ENCODE data around the gene ZNF160.

ZNF160 gene

GRCh38 chr19:53094754-53095575, 8.3 kb downstream of the ZNF160 start:
- DNase-seq (ENCODE audit: low read depth, low spot score) = no peak
- no peak overlapping the region for H3K27ac ChIP-seq

GRCh38 chr19:53092723-53093122, 10.5 kb downstream of the ZNF160 start:
- no peak overlapping the region for H3K27ac ChIP-seq
- DNase-seq (ENCODE audit: low read depth, low spot score) = no peak

GRCh38 chr19:53091413-53092254, 11.6 kb downstream of the ZNF160 start:
- H3K27ac ChIP-seq = no peak overlapping the region
- DNase-seq (ENCODE audit: low read depth, low spot score) = no peak

- no peak overlapping the region for H3K27ac ChIP-seq
- DNase-seq (ENCODE audit: low read depth, low spot score) = no peak
Observed at GRCh38 chr19:53088091-53088490, 15.1 kb downstream of the ZNF160 start.

GRCh38 chr19:53086949-53087348, 16.3 kb downstream of the ZNF160 start:
- no peak for DNase-seq (ENCODE audit: low read depth, low spot score)
- H3K27ac ChIP-seq = no peak overlapping the region

GRCh38 chr19:53085496-53085895, 17.7 kb downstream of the ZNF160 start:
- DNase-seq (ENCODE audit: low read depth, low spot score) = no peak
- H3K27ac ChIP-seq = no peak overlapping the region

GRCh38 chr19:53082929-53083328, 20.3 kb downstream of the ZNF160 start:
- no peak overlapping the region for H3K27ac ChIP-seq
- no peak for DNase-seq (ENCODE audit: low read depth, low spot score)

- DNase-seq (ENCODE audit: low read depth, low spot score) = no peak
- H3K27ac ChIP-seq = no peak overlapping the region
Observed at GRCh38 chr19:53079313-53079924, 23.8 kb downstream of the ZNF160 start.

- no peak overlapping the region for H3K27ac ChIP-seq
- DNase-seq (ENCODE audit: low read depth, low spot score) = no peak
Observed at GRCh38 chr19:53078668-53079067, 24.6 kb downstream of the ZNF160 start.

- DNase-seq (ENCODE audit: low read depth, low spot score) = no peak
- H3K27ac ChIP-seq = no peak overlapping the region
Observed at GRCh38 chr19:53076984-53077383, 26.2 kb downstream of the ZNF160 start.

- DNase-seq (ENCODE audit: low read depth, low spot score) = no peak
- H3K27ac ChIP-seq = no peak overlapping the region
Observed at GRCh38 chr19:53068834-53069233, 34.4 kb downstream of the ZNF160 start.

- H3K27ac ChIP-seq = no peak overlapping the region
- no peak for DNase-seq (ENCODE audit: low read depth, low spot score)
Observed at GRCh38 chr19:53068199-53068598, 35.0 kb downstream of the ZNF160 start.

GRCh38 chr19:53057904-53058580, 45.2 kb downstream of the ZNF160 start:
- no peak overlapping the region for H3K27ac ChIP-seq
- no peak for DNase-seq (ENCODE audit: low read depth, low spot score)

GRCh38 chr19:53055117-53055516, 48.1 kb downstream of the ZNF160 start:
- DNase-seq (ENCODE audit: low read depth, low spot score) = peak; percentile 44
- peak overlapping the region; percentile 47 for H3K27ac ChIP-seq

GRCh38 chr19:53047379-53047778, 55.8 kb downstream of the ZNF160 start:
- no peak overlapping the region for H3K27ac ChIP-seq
- no peak for DNase-seq (ENCODE audit: low read depth, low spot score)

- no peak for DNase-seq (ENCODE audit: low read depth, low spot score)
- no peak overlapping the region for H3K27ac ChIP-seq
Observed at GRCh38 chr19:53045536-53045935, 57.7 kb downstream of the ZNF160 start.

- H3K27ac ChIP-seq = no peak overlapping the region
- peak; percentile 27 for DNase-seq (ENCODE audit: low read depth, low spot score)
Observed at GRCh38 chr19:53041366-53041765, 61.9 kb downstream of the ZNF160 start.

GRCh38 chr19:53037101-53038097, 65.8 kb downstream of the ZNF160 start:
- H3K27ac ChIP-seq = no peak overlapping the region
- DNase-seq (ENCODE audit: low read depth, low spot score) = no peak
